Hippocampal formation (tissue), 2 donors: ENCODE results near the gene SEPTIN10.
"Not testable (repeated sequence)": the region's sequence is repeated elsewhere in the genome, so short reads cannot be mapped to it uniquely, and the experiment has no call there.

ENCODE experiments used
- DNase-seq, 2 donors: peaks; one replicate each; lab custom pipeline; 2025; lab: John Stamatoyannopoulos, UW

SEPTIN10 gene

GRCh38 chr2:109602617-109603188 is 11.1 kb downstream of the SEPTIN10 start:
- DNase-seq = no peak

DNA sequence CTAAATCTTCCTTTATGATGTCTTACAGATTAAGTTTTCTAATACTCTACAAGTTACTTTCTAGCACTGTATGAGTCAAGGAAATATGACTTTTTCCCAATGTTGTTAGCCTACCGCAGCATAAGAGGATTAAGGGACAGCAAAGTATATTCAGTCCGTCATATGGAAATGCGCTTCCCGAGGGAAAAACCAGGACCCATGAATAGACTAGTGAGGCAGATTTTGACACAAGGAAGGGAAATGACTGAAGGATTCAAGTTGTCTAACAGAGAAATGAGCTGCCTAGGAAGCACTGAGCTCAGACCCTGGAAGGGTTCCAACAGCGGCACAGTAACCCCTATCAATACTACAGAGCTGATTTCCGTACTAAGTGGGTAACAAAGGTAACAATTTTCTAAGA is 12.0 kb downstream of the SEPTIN10 start:
- no peak for DNase-seq

- no peak for DNase-seq
Measured at GRCh38 chr2:109597283-109597682, 16.5 kb downstream of the SEPTIN10 start.

- DNase-seq = no peak
Measured at GRCh38 chr2:109595644-109596043, 18.1 kb downstream of the SEPTIN10 start.

DNA sequence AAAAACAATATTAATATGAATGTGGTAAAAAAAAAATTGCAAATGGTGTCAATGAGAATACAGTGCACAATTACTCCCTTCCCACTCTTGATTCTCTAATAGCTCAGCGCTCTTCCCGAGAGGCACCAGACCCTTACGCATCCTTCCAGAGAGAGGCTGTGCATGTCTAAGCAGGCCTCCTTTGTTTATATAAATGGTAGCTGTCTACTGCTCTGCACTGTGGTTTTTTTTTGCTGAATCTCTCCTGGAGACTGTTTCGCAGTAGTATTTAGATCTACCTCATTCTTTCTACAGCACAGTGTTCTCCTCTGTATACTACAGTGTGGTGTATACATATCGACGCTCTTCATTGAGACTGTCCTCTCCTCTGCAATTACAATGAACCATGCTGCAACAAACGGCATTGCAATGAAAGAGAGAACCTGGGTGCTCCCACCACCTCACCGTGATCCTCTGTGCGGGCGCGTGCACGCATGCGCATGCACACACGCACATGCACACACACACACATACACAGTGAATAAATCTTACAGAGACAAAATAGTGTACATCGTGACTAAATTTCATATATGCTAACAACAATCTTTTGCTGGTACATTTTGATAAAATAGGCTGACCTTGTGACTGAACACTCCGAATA is 19.4 kb downstream of the SEPTIN10 start:
- DNase-seq = no peak

GRCh38 chr2:109592905-109593304 is 20.9 kb downstream of the SEPTIN10 start:
- DNase-seq = no peak

GRCh38 chr2:109591206-109591605 is 22.6 kb downstream of the SEPTIN10 start:
- no peak for DNase-seq

DNA sequence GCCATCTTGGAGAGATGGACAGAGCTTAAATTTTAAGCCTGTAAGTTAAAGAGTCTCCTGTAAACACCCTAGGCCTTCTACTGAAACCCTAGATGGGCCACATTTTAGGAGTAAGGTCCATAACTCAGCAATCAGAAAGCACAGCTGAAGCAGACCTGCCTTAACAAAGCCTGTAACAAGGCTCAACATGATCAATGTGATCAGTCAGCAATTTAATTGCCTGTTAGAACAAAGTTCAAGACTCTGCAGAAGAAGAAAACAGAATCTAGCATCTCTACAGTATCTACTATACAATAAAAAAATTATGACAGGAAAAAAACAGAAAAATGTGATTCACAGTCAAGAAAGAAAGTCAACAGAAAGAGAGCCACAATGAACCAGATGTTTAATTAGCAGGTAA is 27.1 kb downstream of the SEPTIN10 start:
- no peak for DNase-seq

DNA sequence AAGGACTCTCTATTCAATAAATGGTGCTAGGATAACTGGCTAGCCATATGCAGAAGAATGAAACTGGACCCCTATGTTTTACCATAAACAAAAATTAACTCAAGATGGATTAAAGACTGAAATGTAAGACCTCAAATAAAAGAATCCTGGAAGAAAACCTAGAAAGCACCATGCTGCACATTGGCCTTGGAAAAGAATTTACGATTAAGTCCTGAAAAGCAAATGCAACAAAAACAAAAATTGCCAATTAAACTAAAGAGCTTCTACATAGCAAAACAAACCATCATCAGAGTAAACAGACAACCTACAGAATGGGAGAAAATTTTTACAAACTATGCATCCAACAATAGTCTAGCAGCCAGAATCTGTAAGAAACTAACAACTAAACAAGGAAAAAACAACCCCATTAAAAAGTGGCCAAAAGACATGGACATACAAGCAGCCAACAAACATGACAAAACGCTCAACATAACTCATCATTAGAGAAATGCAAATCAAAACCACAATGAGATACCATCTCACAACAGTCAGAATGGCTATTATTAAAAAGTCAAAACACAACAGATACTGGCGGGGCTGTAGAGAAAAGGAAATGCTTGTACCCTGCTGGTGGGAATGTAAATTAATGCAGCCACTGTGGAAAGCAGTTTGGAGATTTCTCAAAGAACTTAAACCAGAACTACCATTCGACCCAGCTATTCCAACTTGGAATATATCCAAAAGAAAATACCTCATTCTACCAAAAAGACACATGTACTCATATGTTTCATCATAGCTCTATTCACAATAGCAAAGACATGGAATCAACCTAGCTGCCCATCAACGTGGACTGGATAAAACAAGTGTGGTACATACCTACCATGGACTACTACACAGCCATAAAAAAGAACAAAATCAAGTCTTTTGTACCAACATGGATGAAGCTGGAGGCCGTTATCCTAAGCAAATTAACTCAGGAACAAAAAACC is 30.6 kb downstream of the SEPTIN10 start:
- DNase-seq = no peak

GRCh38 chr2:109577630-109578029 is 36.1 kb downstream of the SEPTIN10 start:
- DNase-seq = not testable (repeated sequence)

DNA sequence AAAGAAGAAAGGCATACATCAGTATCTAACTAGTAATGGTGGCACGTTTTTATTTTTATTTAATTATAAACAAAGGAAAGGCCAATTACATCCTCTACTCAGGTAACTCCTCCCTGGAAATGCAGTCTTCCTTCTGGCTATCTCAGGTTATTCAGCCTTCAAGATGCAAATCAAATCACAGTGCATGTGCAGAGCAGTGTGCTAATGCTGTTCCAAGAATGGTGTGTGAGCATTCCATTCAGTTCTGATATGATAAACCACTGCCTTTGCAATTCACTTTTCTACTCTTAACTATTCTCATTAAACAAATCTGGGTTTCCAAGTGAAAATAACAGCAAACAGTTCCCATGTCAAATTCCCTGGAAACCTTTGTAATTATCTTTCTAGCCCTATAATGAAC is 38.4 kb downstream of the SEPTIN10 start:
- no peak for DNase-seq

DNA sequence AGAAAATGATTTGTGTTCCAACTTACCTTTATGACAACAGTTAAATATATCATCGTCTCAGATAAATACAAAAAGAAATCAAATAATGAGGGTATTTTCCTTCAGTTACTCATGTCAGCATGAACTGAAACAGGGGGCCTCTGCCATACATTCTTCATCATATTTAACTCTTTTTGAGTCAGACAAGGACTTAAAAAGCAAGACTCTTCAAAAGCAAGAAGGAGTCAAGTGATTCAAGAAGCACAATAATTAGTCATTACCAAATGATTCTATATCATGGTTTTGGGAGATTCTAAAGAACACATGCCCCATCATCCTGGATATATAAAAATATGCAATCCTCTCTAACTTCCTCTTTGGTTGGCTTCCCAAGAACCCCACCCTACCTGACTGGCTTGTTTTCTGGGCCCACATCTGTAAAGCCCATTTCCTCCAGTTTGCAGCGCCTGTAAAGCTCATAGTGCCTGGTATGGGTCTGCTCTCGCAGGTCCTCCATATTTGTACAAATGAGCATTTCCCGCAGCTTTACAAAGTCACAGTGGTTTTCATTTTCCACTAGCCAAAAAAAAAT is 49.7 kb downstream of the SEPTIN10 start:
- DNase-seq = no peak

DNA sequence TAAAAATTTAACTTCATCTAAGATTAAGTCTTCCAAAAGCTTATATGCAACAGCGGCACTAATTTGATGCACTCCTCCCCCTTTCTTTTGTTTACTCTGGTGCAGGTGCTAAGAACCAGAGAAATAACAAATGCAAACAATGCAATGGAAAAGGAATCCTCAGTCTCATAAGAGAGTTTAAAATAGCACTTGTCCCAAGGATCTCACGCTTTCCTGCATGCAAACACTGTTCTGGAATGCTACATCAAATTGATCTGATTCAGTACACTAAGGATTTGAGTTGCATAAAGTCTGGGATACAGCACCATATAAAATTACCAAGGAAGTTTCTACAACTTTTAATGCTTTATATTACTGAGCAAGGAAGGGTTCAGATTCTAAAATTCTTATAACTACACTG is 50.5 kb downstream of the SEPTIN10 start:
- no peak for DNase-seq

DNA sequence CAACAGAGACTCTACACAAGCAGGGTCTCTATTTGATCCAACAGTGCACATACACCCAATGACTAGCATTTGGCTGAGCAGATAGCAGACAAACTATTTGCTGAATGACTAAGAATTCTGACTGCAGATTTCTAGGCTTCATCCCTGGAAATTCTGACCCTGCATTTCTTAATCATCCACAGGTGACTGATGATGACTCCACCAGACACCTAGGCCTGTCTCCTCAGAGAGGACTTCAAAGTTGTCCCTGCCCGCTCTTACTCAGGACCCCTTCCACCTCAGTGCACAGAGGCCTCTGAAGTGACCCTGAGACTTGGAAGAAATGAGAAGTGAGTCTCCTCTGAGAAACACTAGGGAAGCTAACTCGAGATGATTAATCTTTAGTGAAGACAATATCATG is 51.3 kb downstream of the SEPTIN10 start:
- DNase-seq = no peak

GRCh38 chr2:109560265-109560664 is 53.5 kb downstream of the SEPTIN10 start:
- no peak for DNase-seq

GRCh38 chr2:109558076-109558882 is 55.5 kb downstream of the SEPTIN10 start:
- DNase-seq = no peak

DNA sequence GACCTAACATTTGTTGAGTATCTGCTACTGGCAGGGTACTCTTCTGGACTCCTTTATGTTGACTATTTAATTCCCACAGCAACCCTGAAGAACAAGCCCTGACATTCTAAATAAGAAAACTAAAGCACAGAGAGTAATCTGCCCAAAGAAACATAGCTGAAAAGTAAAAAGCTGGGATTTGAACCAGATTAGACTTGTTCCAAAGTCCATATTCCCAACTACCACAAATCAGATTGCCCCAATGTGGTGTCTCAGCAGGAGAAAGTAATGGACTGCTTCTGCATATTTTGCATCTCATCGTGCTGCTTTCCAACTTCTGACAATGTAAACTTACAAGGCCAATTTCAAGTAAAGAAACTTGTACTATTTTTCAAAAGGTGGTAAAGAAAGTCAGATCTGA is 56.5 kb downstream of the SEPTIN10 start:
- DNase-seq = no peak

DNA sequence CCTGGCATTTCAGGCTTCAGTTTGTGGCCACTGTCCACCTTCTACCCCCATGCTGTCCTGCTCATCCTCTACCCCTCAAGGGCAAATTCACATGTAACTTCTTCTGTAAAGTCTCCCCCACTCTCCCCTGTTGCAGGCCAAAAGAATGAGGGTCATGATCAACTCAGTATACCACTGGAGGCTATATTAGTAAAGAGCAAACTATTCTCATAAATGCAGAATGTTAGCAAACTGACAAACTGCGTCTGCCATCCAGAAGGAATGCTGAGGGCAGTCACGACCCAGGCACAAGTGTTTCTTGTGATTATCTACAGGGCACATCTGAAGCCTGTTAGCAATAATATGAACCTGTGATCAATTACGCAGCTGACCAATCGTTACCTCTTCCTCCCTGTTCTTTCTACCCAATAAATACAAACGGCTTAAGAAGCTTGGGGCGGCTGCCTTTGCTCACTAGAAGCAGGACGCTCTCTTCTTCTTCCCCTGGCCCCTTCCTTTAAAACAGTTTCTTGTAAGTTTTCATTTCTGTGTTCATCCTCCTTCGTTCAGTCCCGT is 58.3 kb downstream of the SEPTIN10 start:
- no peak for DNase-seq

- no peak for DNase-seq
Measured at GRCh38 chr2:109554758-109555157, 59.0 kb downstream of the SEPTIN10 start.

- DNase-seq = no peak
Measured at GRCh38 chr2:109549016-109549590, 64.7 kb downstream of the SEPTIN10 start.

DNA sequence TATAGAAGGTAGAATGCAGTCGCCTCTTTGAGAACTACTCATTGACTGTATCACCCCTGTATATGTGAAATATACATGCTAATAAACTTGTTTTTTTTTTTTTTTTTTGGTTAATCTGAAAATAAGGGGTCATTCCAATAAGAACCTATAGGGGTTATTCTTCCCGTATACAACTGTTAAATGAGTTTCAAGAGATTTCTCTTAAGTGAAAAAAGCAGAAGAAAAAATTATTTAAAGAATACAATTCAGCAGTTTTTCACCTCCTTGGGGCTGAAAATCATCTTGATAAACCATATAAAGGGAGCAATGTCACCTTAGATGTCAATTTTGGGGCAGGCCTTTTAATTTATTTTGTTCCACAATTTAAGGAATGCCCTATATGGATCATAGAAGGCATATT is 66.5 kb downstream of the SEPTIN10 start:
- no peak for DNase-seq
